B cell (primary cell): Measurements from ENCODE around the gene FBLN2. TPM values are rescaled to one million over a fixed set of nuclear protein-coding genes. Genes with fewer than 3 reads are reported as not detected.

Experiments
- ATAC-seq: fragments of 200-7000 bp; cut with Tn5 transposase; one replicate; pipeline ENCODE4 v1.10.0; 2021; ENCODE audit warnings: low read depth, mild to moderate bottlenecking, moderate number of reproducible peaks, moderate library complexity
- CTCF ChIA-PET: fragments of 350-600 bp; sonication (Branson Sonifier 250); formaldehyde crosslinking; loops from one replicate; lab custom pipeline; 2021; ENCODE audit warnings: antibody characterized with exemption, inconsistent platforms; lab: Charles Lee
- POLR2A ChIA-PET: fragments of 350-600 bp; sonication (Branson Sonifier 250); formaldehyde crosslinking; loops from one replicate; lab custom pipeline; 2021; ENCODE audit warnings: antibody characterized with exemption; lab: Charles Lee
- DNase-seq: peaks from one replicate; pipeline ENCODE4 v3.0.0; 2013
- H2AFZ ChIP-seq: 2 replicates; pipeline ENCODE4 v1.6.1; 2012; ENCODE audit warnings: mild to moderate bottlenecking, low read depth, low read length; ENCODE audit not compliant: insufficient read depth, poor library complexity, severe bottlenecking
- H3K27ac ChIP-seq, 2 donors: 1 replicate in 1 of 2; 2 replicates in 1 of 2; pipeline ENCODE4 v1.5.1; 2012 to 2013; ENCODE audit warnings: low read length in 2 of 2, mild to moderate bottlenecking in 2 of 2, moderate library complexity in 1 of 2
- H3K27me3 ChIP-seq, 4 experiments: fragments of 200-600 bp in 1 of 4; sonication (generic) in 1 of 4; replicated peaks in 1 of 4; 1 replicate in 2 of 4; 2 replicates in 2 of 4; pipeline versions ENCODE4 v1.6.1 to v1.7.0; 2013 to 2016; ENCODE audit warnings: low read length in 3 of 4, mild to moderate bottlenecking in 2 of 4, mixed read lengths in 1 of 4, moderate library complexity in 1 of 4; ENCODE audit not compliant: insufficient read depth in 4 of 4, control insufficient read depth in 3 of 4; ENCODE audit errors: control extremely low read depth in 1 of 4
- H3K36me3 ChIP-seq, 2 experiments: replicated peaks in 1 of 2; 1 replicate in 1 of 2; 2 replicates in 1 of 2; pipeline versions ENCODE4 v1.6.1 to v1.7.1; 2013; ENCODE audit warnings: low read length in 1 of 2; ENCODE audit not compliant: insufficient read depth in 2 of 2, control insufficient read depth in 1 of 2; ENCODE audit errors: control extremely low read depth in 1 of 2, extremely low read depth in 1 of 2
- H3K4me1 ChIP-seq, 2 donors: fragments of 200-600 bp in 1 of 2; sonication (generic) in 1 of 2; 1 replicate in 1 of 2; 2 replicates in 1 of 2; pipeline versions ENCODE4 v1.5.1 to v1.6.1; 2013 to 2017; ENCODE audit warnings: low read length in 2 of 2; ENCODE audit not compliant: control insufficient read depth in 2 of 2, insufficient read depth in 2 of 2
- H3K4me2 ChIP-seq: replicated peaks from 2 replicates; pipeline ENCODE3; 2012; ENCODE audit warnings: mild to moderate bottlenecking, low read depth, low read length; ENCODE audit not compliant: poor library complexity, severe bottlenecking
- H3K4me3 ChIP-seq, 5 experiments: fragments of 200-600 bp in 1 of 5; sonication (generic) in 1 of 5; 1 replicate in 3 of 5; 2 replicates in 2 of 5; pipeline versions ENCODE4 v1.5.1 to v1.7.0; 2011 to 2016; ENCODE audit warnings: low read length in 4 of 5, mild to moderate bottlenecking in 4 of 5, low read depth in 2 of 5, control low read depth in 1 of 5, moderate library complexity in 1 of 5; ENCODE audit not compliant: insufficient read depth in 1 of 5; ENCODE audit errors: control extremely low read depth in 1 of 5, extremely low read depth in 1 of 5
- H3K79me2 ChIP-seq: fragments of 200-600 bp; sonication (generic); one replicate; pipeline ENCODE4 v1.6.0; 2016; ENCODE audit warnings: low read length; ENCODE audit not compliant: control insufficient read depth, insufficient read depth
- H3K9ac ChIP-seq: fragments of 200-600 bp; sonication (generic); 2 replicates; pipeline ENCODE4 v1.6.1; 2017; ENCODE audit warnings: mild to moderate bottlenecking, low read length, moderate library complexity
- H3K9me3 ChIP-seq, 3 donors: one replicate each; pipeline versions ENCODE4 v1.6.1 to v1.7.1; 2013; ENCODE audit warnings: low read length in 2 of 3; ENCODE audit not compliant: control insufficient read depth in 2 of 3, insufficient read depth in 1 of 3; ENCODE audit errors: control extremely low read depth in 1 of 3
- H4K20me1 ChIP-seq: 2 replicates; pipeline ENCODE4 v1.6.0; 2012; ENCODE audit warnings: mild to moderate bottlenecking, low read length; ENCODE audit not compliant: insufficient read depth, control insufficient read depth, poor library complexity, severe bottlenecking
- H3K27ac Mint-ChIP-seq: one replicate; pipeline ENCODE4 v1.8.0; 2021; ENCODE audit warnings: mixed read lengths
- H3K27me3 Mint-ChIP-seq: one replicate; pipeline ENCODE4 v1.8.0; 2021; ENCODE audit warnings: mixed read lengths
- H3K4me1 Mint-ChIP-seq: one replicate; pipeline ENCODE4 v1.8.0; 2021; ENCODE audit warnings: mixed read lengths
- H3K4me3 Mint-ChIP-seq: one replicate; pipeline ENCODE4 v1.8.0; 2021; ENCODE audit warnings: mixed read lengths
- H3K9me3 Mint-ChIP-seq: one replicate; pipeline ENCODE4 v1.8.0; 2022; ENCODE audit warnings: mixed read lengths; ENCODE audit not compliant: insufficient read depth
- CTCF ChIP-seq: fragments of 200-600 bp; IDR thresholded peaks from one replicate; pipeline ENCODE4 v1.8.0; 2022; ENCODE audit warnings: antibody characterized with exemption, mild to moderate bottlenecking
- EZH2 ChIP-seq: IDR thresholded peaks from 2 replicates; pipeline ENCODE4 v1.6.1; 2012; ENCODE audit warnings: borderline replicate concordance, low read depth, mild to moderate bottlenecking, moderate library complexity, low read length; ENCODE audit not compliant: insufficient read depth, poor library complexity, severe bottlenecking
- WGBS: methylation state at CpG from one replicate; pipeline ENCODE4 v1.1.5; 2013; ENCODE audit warnings: missing lambda C conversion rate; ENCODE audit not compliant: insufficient coverage; 5-methylcytosine and 5-hydroxymethylcytosine counted together
- intact Hi-C: fragments of 100-400 bp; cut with micrococcal nuclease; formaldehyde crosslinking; loops from one replicate; pipeline ENCODE4 v1.10.0; 2022
- polyA plus RNA-seq: library from polyadenylated mRNA; depleted of rRNA; stranded (reverse); fragments of >200 nt; gene quantifications from 2 replicates; pipeline ENCODE4 v1.2.3, GENCODE V29; 2012
- total RNA-seq, 2 donors: library from RNA; stranded (reverse); fragments of 120-200 nt in 1 of 2; gene quantifications; 1 replicate in 1 of 2; 2 replicates in 1 of 2; pipeline versions ENCODE4 v1.2.3 to v1.2.4, GENCODE V29; 2013 to 2022

FBLN2 gene
- total and polyA plus RNA-seq, 2 donors (not counting 1 experiment from before 2014, with no cell fraction given), result 3.6 to 8.2 TPM

- H3K27me3 Mint-ChIP-seq, result no peaks in the 10 kb centered on the region
- ATAC-seq, result no peak
- no peak overlapping the region for H3K4me3 Mint-ChIP-seq
- CTCF ChIA-PET, result no interaction called here
- no peak for TF ChIP-seq CTCF
- no peak for TF ChIP-seq EZH2
- H3K4me3 ChIP-seq, result no peak overlapping the region
- no peaks in the 10 kb centered on the region for H3K4me1 ChIP-seq
- no peaks in the 10 kb centered on the region for H4K20me1 ChIP-seq
- H3K9ac ChIP-seq, result no peak overlapping the region
- intact Hi-C loops, result no loop called here
- H3K27ac Mint-ChIP-seq, result no peak overlapping the region
- no peak overlapping the region for H3K27ac ChIP-seq
- H3K27me3 ChIP-seq, result no peaks in the 10 kb centered on the region
- no peaks in the 10 kb centered on the region for H3K9me3 Mint-ChIP-seq
- H3K79me2 ChIP-seq, result no peaks in the 10 kb centered on the region
- no peaks in the 10 kb centered on the region for H3K9me3 ChIP-seq
- no peak for DNase-seq
- POLR2A ChIA-PET, result no interaction called here
- H3K4me2 ChIP-seq, result no peak overlapping the region
- 83% methylated on average over 5 of the region's 5 CpGs for WGBS
- H2AFZ ChIP-seq, result no peak overlapping the region
- no peaks in the 10 kb centered on the region for H3K4me1 Mint-ChIP-seq
- H3K36me3 ChIP-seq, result no peaks in the 10 kb centered on the region
Measured at GRCh38 chr3:13584901-13585300, 36.0 kb downstream of the FBLN2 start.

GRCh38 chr3:13587442-13587841, 38.5 kb downstream of the FBLN2 start:
- ATAC-seq, result no peak
- POLR2A ChIA-PET, result no interaction called here
- Mint-ChIP-seq H3K27me3 (no peaks in the 10 kb centered on the region), H3K9me3 (no peaks in the 10 kb centered on the region), H3K27ac (no peak overlapping the region), H3K4me3 (no peak overlapping the region), H3K4me1 (no peaks in the 10 kb centered on the region)
- H3K9ac ChIP-seq, result no peak overlapping the region
- H3K4me3 ChIP-seq, result no peak overlapping the region
- H2AFZ ChIP-seq, result no peak overlapping the region
- H4K20me1 ChIP-seq, result no peaks in the 10 kb centered on the region
- no peaks in the 10 kb centered on the region for H3K9me3 ChIP-seq
- no peaks in the 10 kb centered on the region for H3K79me2 ChIP-seq
- intact Hi-C loops, result no loop called here
- H3K36me3 ChIP-seq, result no peaks in the 10 kb centered on the region
- H3K27me3 ChIP-seq, result no peaks in the 10 kb centered on the region
- no peaks in the 10 kb centered on the region for H3K4me1 ChIP-seq
- WGBS, result 83% methylated on average over 1 of the region's 3 CpGs
- no peak overlapping the region for H3K27ac ChIP-seq
- no peak for DNase-seq
- no peak overlapping the region for H3K4me2 ChIP-seq
- CTCF ChIA-PET, result no interaction called here
- no peak for TF ChIP-seq CTCF
- no peak for TF ChIP-seq EZH2
